ENCODE data around the gene TMX2. TPM values are rescaled to one million over a fixed set of nuclear protein-coding genes. Genes with fewer than 3 reads are reported as not detected.

TMX2 gene
- total and polyA plus RNA-seq, 9 of the 15 experiments (the other 6 are each of a cell fraction or from before 2014, with no cell fraction given) = 176 to 433 (median 227) TPM

DNA sequence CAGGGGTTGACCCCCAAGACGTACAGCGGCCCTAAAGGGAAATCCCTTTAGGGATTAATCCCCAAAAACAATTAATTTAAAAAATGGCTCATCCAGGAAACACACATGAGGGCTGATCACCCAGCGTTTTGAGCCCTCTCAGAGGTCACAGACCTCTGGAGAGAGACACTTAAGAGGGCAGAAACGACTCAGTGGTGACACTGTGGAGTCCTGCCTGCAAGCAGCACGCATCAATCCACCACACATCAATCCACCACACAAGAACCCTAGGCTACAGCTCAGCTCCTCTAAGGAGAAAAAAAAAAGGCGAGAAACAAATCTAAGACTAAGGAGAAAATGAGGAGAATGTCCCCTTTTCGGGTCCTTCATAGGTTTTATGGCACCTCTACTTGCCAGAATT lies 16.4 kb downstream of the TMX2 start (continued):
- TF ChIP-seq HNRNPLL (IDR thresholded peaks at IDR 0.05; ENCODE audit: low read depth, low read length, poor library complexity, severe bottlenecking) = no peak
- no peak for TF ChIP-seq FOXA1 (IDR thresholded peaks at IDR 0.05; ENCODE audit: borderline replicate concordance)
- no peak for TF ChIP-seq RNF2 (IDR thresholded peaks at IDR 0.05)
- TF ChIP-seq, protein P1, sequence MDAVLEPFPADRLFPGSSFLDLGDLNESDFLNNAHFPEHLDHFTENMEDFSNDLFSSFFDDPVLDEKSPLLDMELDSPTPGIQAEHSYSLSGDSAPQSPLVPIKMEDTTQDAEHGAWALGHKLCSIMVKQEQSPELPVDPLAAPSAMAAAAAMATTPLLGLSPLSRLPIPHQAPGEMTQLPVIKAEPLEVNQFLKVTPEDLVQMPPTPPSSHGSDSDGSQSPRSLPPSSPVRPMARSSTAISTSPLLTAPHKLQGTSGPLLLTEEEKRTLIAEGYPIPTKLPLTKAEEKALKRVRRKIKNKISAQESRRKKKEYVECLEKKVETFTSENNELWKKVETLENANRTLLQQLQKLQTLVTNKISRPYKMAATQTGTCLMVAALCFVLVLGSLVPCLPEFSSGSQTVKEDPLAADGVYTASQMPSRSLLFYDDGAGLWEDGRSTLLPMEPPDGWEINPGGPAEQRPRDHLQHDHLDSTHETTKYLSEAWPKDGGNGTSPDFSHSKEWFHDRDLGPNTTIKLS (IDR thresholded peaks at IDR 0.05; ENCODE audit: borderline replicate concordance, low read depth) = no peak
- no peak for TF ChIP-seq HNRNPUL1 (IDR thresholded peaks at IDR 0.05; ENCODE audit: low read length)
- no peak for TF ChIP-seq TEAD4 (IDR thresholded peaks at IDR 0.05; ENCODE audit: low read length)
- no peak for TF ChIP-seq TEAD4 (CRISPR knock-in tag; IDR thresholded peaks at IDR 0.05; ENCODE audit: borderline replicate concordance)
- TF ChIP-seq, protein P2, sequence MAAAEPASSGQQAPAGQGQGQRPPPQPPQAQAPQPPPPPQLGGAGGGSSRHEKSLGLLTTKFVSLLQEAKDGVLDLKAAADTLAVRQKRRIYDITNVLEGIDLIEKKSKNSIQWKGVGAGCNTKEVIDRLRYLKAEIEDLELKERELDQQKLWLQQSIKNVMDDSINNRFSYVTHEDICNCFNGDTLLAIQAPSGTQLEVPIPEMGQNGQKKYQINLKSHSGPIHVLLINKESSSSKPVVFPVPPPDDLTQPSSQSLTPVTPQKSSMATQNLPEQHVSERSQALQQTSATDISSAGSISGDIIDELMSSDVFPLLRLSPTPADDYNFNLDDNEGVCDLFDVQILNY (CRISPR knock-in tag; IDR thresholded peaks at IDR 0.05) = no peak
- no peak for TF ChIP-seq U2AF2 (optimal IDR thresholded peaks at IDR 0.05; ENCODE audit: low read depth, low read length)
- TF ChIP-seq HNRNPK (IDR thresholded peaks at IDR 0.05; ENCODE audit: low read depth, low read length, poor library complexity, severe bottlenecking) = no peak
- no peak for TF ChIP-seq MYNN (IDR thresholded peaks at IDR 0.05)
- no peak for TF ChIP-seq MYNN (CRISPR knock-in tag; IDR thresholded peaks at IDR 0.05)
- TF ChIP-seq, protein P3, sequence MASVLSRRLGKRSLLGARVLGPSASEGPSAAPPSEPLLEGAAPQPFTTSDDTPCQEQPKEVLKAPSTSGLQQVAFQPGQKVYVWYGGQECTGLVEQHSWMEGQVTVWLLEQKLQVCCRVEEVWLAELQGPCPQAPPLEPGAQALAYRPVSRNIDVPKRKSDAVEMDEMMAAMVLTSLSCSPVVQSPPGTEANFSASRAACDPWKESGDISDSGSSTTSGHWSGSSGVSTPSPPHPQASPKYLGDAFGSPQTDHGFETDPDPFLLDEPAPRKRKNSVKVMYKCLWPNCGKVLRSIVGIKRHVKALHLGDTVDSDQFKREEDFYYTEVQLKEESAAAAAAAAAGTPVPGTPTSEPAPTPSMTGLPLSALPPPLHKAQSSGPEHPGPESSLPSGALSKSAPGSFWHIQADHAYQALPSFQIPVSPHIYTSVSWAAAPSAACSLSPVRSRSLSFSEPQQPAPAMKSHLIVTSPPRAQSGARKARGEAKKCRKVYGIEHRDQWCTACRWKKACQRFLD (CRISPR knock-in tag; IDR thresholded peaks at IDR 0.05) = no peak
- TF ChIP-seq, protein P4, sequence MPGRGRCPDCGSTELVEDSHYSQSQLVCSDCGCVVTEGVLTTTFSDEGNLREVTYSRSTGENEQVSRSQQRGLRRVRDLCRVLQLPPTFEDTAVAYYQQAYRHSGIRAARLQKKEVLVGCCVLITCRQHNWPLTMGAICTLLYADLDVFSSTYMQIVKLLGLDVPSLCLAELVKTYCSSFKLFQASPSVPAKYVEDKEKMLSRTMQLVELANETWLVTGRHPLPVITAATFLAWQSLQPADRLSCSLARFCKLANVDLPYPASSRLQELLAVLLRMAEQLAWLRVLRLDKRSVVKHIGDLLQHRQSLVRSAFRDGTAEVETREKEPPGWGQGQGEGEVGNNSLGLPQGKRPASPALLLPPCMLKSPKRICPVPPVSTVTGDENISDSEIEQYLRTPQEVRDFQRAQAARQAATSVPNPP (IDR thresholded peaks at IDR 0.05; ENCODE audit: borderline replicate concordance, insufficient read depth, insufficient read length) = no peak
- no peak for TF ChIP-seq NCOR1 (IDR thresholded peaks at IDR 0.05)
- no peak for TF ChIP-seq ZNF57 (CRISPR knock-in tag; IDR thresholded peaks at IDR 0.05)
